NCI-H2227 treated with DMSO at 0.1 percent for 48 hours (cell line): Measurements from ENCODE around the gene REM2.

Experiments
- DNase-seq: peaks from one replicate; lab custom pipeline; 2025; lab: John Stamatoyannopoulos, UW

Gene REM2

DNA sequence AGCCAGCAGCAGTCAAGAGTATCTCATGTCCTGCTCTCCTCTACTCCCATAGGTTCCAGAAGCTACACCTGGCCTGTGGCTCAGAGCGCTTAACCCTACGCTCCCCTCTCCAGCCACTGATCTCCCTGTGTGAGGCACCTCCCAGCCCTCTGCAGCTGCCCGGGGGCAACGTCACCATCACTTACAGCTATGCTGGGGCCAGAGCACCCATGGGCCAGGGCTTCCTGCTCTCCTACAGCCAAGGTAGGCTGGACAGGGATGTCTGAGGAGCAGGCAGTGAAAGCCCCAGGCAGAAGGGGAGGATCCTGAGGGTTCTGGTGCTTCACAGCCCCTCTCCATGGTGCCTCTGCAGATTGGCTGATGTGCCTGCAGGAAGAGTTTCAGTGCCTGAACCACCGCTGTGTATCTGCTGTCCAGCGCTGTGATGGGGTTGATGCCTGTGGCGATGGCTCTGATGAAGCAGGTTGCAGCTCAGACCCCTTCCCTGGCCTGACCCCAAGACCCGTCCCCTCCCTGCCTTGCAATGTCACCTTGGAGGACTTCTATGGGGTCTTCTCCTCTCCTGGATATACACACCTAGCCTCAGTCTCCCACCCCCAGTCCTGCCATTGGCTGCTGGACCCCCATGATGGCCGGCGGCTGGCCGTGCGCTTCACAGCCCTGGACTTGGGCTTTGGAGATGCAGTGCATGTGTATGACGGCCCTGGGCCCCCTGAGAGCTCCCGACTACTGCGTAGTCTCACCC is 7.8 kb upstream of the REM2 start:
- DNase-seq: no peak

GRCh38 chr14:22875748-22876319 is 7.2 kb upstream of the REM2 start:
- no peak for DNase-seq

- no peak for DNase-seq
Measured at GRCh38 chr14:22877000-22877501, 6.0 kb upstream of the REM2 start.

GRCh38 chr14:22878271-22879246 is 4.5 kb upstream of the REM2 start:
- DNase-seq: no peak

DNA sequence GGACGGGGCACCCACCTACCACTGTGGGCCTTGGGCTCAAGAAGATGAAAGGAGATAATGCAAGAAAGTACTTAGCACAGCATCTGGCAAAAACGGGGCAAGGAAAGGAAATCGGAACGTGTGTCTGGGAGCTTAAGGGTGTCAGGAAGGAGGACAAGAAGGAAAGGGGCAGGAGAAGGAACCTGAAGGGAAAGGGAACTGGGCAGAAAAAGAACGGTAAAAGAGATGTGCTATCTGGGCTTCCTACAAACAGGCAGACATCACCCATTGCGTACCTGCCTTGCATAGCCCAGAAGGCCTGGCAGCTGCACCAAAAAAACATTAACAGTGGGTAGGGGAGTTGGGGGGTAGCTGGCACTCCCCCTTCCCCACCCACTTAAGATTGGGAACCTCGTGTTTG is 958 bp upstream of the REM2 start:
- DNase-seq: no peak

DNA sequence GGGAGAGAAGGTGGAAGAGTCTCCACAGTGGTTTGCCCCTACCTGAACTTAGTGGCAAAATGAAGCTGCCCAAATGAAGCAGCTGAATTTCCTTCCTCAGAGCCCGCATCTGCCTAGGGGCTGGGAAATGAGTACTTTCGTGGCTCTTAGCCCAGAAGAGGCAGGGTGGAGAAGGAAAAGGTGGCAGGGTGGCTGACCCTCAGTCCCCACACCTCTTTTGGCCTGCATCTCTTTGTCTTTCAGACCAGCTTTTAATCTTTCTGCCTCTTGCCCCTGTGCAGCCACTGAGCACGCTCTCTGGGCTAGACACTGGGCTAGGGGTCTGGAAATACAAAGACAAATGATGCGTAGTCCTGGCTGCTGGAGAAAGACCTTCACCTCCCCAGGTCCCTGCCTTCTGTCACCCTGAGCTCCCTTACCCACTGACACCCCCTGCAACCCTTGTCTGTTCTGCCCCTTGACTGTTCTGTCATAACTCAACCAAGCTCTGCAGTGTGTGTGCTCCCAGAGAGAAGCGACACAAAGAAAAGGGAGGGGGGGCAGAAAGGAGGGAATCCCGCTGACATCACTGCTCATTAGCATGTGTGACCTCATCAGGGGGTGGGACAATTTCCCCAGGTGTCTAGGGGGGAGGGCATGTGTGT is 371 bp upstream of the REM2 start:
- DNase-seq: peak; percentile 52

GRCh38 chr14:22884076-22884737 is 1.2 kb downstream of the REM2 start:
- DNase-seq: no peak

- no peak for DNase-seq
Measured at GRCh38 chr14:22884738-22885523, 1.9 kb downstream of the REM2 start.

DNA sequence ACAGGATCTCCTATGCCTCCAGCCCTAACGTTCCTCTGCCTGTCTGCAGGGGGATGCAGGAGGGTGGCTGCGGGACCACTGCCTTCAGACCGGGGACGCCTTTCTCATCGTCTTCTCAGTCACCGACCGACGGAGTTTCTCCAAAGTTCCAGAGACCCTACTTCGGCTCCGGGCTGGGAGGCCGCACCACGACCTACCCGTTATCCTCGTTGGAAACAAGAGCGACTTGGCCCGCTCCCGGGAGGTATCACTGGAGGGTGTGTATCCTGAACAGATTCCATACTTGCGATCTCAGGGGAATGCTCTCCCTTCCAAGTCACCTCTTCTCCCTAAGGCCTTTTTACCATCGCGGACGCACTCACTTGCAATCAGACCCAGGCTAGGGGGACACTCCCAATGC is 3.0 kb downstream of the REM2 start:
- DNase-seq: no peak

DNA sequence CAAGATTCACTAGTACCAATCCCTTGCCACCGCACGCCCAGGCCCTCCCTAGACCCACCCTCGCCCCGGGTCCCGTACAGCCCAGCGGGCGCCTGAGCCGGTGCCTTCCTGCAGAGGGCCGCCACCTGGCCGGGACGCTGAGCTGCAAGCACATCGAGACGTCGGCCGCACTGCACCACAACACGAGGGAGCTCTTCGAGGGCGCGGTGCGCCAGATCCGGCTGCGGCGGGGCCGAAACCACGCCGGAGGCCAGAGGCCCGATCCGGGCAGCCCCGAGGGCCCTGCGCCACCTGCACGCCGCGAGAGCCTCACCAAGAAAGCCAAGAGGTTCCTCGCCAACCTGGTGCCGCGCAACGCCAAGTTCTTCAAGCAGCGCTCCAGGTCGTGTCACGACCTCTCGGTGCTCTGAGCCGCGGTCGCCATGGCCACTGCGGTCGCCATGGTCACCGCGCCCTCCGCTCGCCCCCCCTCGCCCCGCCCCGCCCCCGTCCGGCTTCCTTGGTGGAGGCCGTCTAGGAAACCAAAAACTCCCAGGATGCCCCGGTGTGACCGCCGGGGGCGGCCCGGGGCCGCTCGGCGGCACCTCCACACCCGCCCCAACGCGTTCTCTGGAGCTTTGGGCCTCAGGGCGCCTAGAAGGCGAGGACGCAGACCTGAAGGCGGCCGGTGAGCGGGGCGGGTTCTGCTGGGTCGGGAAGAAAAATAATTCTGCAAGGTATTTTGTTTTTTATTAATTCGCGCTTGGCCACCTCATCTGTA is 3.7 kb downstream of the REM2 start:
- peak; percentile 52 for DNase-seq

DNA sequence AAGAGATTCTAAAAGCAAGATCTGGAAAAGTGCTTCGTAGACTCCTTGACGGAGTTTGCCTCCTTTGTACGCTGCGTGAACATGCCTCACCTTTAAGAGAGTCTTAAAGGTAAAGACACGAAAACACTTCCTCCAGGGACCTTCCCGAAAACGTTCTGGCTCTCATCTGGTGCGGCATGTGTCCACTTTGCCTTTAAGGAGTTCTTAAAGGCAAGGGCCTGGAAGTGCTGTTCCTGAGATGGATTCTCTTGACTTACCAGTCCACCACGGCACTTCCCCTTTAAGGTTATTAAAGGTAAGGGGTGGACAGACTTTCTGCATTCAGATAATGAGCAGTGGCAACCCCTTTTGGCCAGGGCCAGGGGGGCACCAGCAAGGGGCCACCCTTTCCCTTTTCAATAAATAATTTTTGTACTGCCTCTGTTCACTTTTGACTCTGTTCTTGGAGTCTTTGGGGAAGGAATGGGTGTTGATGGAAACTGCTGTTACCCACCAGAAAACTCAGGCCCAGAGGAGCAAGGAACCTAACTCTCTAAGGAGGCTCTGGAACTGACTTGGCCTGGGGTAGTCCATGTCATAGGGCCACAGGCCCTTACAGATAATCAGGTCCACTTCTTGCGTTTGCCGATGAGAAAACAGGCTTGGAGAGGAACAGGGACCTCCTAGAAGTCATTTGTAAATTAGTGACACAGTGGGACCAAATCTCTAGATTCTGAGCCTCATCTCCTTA is 4.4 kb downstream of the REM2 start:
- peak; percentile 91 for DNase-seq

GRCh38 chr14:22887990-22888378 is 5.0 kb downstream of the REM2 start:
- DNase-seq: no peak

GRCh38 chr14:22888662-22889061 is 5.6 kb downstream of the REM2 start:
- DNase-seq: no peak

DNA sequence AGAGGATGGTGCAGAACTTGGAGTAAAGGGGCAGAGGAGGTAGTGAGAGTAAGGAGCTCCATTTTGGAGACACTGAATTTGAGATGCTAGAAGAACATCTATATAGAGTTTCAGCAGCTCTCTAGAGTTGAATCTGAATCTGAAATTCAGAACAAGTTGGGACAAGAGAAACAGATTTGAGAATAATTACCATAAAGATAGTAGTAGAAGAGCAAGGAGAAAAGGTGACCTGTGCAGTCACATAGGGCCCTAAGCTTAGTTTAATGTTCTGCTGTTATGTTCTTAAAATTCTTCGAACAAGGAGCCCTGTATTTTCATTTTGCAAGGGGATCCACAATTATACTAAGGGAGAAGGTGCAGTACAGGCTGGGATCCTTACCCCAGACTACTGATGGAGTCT is 7.4 kb downstream of the REM2 start:
- DNase-seq: no peak

DNA sequence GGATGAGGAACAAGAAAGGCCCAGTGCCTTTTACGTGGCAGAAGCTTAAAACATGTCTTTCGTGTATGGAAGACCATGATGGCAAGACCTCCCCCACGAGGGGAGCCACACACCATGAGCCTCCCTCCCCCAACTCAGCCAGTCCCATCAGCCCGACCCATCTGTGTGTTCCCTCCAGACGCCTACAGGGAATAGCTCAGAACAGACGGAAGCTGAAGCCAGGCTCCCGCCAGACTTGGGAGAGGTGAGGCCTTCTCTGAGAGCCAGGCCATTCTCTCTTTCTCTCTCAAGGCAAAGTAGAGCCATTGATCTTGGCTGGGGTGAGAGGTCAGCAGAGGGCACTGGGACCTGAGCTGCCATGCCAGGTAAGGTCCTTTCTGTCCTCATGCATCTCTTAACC is 9.5 kb downstream of the REM2 start:
- DNase-seq: no peak

DNA sequence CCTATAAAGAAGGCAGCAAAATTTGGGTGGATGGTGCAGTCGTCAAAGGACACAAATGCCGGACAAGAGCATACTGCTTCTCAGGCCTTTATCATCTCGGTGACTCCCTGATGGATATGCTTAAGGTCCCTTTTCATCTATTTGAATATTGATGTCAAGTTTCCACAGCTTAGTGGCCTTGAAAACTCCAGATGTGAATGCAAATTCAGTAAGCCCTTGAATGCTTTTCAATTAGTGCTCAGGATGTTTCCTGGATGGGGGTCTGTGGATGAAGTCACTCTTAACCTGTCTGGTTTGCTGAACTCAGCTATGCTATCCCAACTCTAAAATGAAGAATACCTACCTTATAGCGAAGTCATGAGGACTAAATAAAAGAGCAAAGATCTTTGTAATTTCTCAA is 10.7 kb downstream of the REM2 start:
- DNase-seq: no peak

GRCh38 chr14:22895402-22895801 is 12.4 kb downstream of the REM2 start:
- no peak for DNase-seq

DNA sequence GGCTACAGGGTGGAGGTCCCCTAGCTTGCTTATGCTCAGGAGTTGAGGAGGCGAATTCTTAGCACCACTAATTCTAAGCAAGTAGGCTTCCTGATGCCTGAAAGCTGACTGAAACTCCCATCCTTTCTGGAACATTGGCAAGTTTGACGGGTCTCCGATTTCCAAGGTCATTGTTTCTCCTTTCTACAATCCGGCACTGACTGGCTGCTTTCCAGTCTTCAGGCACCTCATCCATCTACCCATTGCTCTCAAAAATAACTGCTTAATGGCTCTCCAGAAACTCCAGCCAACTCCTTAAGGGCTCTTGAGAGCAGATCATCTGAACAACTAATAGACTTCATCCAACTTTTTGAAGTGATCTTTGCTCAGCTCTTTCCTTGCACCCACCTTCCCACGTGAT is 13.3 kb downstream of the REM2 start:
- DNase-seq: no peak

GRCh38 chr14:22896760-22897159 is 13.7 kb downstream of the REM2 start:
- no peak for DNase-seq
